ENCODE results near the gene PID1.

The PID1 gene

DNA sequence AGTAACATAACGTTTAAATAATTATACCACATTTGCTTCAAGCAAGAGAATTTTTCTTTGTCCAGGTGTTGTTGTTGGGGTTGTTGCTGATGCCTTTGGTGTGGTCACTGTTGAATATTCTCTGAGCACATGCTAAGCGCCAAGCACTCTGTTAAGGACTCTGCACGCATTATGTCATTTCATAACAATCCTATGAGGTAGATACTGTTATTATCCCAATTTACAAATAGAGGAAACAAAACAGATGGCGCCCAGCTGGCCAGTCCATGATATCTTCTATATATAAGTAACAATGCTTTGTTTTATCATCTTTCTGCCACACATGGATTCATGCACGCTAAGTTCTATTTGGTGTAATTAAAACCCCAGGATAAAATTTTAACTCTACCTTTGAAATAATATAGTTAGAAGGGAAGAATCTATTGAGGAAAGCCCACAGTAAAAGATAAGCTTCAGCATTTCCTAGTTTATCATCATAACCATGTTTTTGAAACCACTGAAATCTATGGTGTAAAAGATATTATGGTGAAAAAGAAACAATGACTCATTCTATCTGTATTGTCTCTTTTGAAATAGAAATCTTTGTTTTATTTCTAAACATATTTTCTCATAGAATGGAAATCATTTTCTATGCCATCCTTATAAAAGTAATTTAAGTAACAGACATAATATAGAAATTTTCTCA is 199.7 kb downstream of the PID1 start:
- no peak for DNase-seq (ENCODE audit: low read depth)

DNA sequence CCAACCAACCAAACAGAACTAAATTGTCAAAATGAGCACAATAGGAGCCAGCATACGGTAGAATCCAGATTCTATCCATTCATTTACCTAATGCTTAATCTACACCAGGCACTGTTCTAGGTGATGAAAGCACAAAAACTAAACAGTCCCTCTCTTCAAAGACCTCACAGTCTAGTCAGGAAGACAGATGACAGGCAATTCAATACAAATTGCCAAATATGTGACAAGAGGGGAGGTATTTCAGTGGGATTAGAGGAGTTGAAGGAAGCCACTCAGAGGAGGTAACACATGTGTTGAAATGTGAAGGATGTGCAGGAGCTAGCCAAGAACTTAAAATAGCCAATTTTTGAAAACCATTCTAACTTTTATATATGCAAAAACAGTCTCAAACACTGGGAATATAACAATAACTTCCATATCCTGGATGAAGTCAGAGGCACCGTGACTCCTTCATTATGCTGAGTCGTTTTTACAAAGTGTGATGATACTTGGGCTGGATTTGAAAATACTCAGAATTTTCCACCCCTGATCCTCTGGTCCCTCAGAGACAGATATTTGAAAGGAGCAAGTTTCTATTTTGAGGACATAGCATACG is 204.9 kb downstream of the PID1 start:
- DNase-seq (ENCODE audit: low read depth): no peak

GRCh38 chr2:229064749-229065148 is 206.3 kb downstream of the PID1 start:
- DNase-seq (ENCODE audit: low read depth): no peak

DNA sequence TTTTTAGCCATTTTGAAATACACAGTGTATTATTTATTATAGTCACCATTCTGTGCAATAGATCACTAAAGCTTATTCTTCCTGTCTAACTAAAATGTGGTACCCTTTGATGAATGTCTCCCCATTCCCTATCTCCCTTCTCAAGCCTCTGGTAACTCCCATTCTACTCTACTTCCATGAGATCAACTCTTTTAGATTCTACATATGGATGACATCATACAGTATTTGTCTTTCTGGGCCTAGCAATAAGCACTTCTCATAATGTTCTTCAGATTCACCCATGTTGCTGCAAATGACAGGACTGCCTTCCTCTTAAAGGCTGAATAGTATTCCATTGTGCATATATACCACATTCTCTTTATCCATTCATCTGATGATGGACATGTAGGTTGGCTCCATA is 210.9 kb downstream of the PID1 start:
- no peak for DNase-seq (ENCODE audit: low read depth)

GRCh38 chr2:229059331-229060033 is 211.6 kb downstream of the PID1 start:
- no peak for DNase-seq (ENCODE audit: low read depth)

- DNase-seq (ENCODE audit: low read depth): no peak
Observed at GRCh38 chr2:229057976-229058553, 213.0 kb downstream of the PID1 start.

GRCh38 chr2:229054311-229054710 is 216.8 kb downstream of the PID1 start:
- no peak for DNase-seq (ENCODE audit: low read depth)

DNA sequence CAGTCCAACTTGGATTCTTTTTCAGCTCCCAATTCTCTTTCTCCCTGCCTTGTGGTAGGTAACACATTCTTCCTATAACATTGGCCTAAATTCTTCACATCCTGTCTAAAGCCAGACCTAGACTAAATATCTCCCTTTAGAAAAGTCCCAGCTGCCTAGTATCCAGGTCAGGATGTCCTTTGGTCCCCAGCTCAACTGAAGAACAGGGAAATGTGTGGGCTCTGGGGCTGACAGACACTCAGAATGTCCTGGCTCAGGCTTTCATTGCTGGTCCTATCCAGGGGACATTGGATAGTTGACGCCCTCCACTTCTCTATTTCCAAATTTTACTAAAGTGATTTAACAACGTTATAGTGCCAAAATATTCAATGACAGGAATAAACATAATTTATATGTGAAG is 219.3 kb downstream of the PID1 start:
- DNase-seq (ENCODE audit: low read depth): no peak

- DNase-seq (ENCODE audit: low read depth): no peak
Observed at GRCh38 chr2:229050133-229050532, 221.0 kb downstream of the PID1 start.

GRCh38 chr2:229048134-229048533 is 223.0 kb downstream of the PID1 start:
- no peak for DNase-seq (ENCODE audit: low read depth)

- DNase-seq (ENCODE audit: low read depth): no peak
Observed at GRCh38 chr2:229045671-229046070, 225.4 kb downstream of the PID1 start.

GRCh38 chr2:229044581-229044980 is 226.5 kb downstream of the PID1 start:
- DNase-seq (ENCODE audit: low read depth): no peak

DNA sequence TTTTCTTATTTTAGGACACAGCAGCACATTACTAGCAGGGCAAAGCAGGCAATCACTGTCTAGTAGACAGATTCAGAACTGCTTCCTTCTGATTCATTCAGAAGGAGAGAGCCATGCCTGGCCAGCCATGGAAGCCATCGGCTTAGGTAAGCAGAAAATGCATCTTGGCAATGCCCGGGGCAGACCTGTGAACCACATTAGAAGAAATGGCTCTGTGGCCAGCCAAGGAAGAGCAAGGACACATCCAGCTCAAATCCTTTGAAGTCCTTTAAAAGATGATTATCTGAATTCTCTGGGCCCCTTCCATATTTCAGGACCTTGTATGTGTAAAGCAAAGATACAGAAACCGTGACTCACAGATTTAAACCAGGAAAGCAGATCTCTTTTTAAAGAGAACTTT is 227.4 kb downstream of the PID1 start:
- no peak for DNase-seq (ENCODE audit: low read depth)

DNA sequence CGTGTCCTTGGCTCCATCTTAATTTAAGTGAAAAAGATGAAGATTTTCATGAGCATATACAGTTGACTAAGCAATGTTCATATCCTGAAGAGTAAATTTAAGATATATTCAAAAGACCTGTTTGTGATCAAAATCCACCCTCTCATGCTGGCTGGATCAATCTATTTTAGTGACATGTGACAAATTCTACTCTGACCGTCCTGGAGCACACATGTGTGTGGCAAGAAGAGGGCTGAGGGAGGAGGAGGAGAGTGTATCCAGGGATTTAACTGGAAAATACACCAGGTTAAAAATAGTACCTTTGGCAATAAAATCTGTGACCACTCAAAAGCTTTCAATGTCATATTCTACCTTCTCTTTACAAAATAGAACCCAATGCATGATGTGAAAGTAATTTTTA is 228.7 kb downstream of the PID1 start:
- no peak for DNase-seq (ENCODE audit: low read depth)

DNA sequence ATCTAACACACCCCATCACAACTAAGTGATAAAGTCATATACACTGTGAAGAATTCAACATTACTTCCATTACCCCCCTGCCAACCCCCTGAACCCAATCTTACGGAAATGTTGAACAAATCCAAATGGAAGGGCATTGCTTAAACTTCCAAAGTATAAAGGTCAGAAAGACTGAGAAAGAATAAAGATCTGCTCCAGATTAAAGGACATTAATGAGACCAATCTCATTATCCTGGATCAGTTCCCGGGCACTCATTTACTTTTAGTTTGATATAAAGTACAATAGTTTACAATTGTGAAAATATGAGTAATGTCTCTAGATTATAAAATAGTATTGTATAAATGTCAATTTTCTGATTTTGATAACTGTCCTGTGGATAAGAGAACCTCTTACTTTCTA is 229.4 kb downstream of the PID1 start:
- DNase-seq (ENCODE audit: low read depth): no peak

DNA sequence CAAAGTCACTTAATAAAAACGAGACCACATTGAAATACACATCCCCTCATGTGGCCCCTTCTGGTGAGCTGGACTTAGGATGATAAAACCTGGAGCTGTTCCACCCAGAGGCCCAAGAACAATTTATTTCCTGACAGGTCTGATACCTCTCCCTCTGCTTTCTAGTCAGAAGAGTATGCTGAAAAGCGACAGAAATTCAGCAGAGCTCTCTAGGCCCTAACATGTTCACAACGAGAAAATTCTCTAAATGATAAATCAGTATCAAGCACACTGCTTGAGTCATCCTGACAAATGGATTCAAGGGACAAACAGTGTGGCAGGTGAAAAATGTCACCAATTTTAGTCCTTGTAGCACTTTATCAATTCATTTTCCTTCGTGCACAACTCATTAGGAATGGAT is 233.5 kb downstream of the PID1 start:
- DNase-seq (ENCODE audit: low read depth): no peak

DNA sequence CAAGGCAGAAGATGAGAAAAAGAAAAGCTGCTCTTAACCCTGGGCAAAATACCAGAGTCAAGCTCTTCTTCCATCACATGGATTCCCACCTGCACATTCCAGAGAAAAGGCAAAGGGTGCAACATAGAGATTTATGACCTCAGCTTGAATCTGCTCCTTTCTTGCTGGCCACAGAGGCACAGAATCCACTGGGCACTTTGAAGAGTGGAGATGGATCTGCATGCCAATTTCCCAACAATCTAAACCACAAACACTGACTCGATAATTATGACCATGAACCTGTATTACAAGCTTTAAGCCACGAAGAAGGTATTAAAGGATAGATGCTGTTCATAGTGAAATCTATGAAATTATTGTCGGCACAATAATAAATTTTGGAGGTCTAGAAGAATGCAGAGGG is 237.3 kb downstream of the PID1 start:
- no peak for DNase-seq (ENCODE audit: low read depth)

- no peak for DNase-seq (ENCODE audit: low read depth)
Observed at GRCh38 chr2:229032608-229033234, 238.4 kb downstream of the PID1 start.

DNA sequence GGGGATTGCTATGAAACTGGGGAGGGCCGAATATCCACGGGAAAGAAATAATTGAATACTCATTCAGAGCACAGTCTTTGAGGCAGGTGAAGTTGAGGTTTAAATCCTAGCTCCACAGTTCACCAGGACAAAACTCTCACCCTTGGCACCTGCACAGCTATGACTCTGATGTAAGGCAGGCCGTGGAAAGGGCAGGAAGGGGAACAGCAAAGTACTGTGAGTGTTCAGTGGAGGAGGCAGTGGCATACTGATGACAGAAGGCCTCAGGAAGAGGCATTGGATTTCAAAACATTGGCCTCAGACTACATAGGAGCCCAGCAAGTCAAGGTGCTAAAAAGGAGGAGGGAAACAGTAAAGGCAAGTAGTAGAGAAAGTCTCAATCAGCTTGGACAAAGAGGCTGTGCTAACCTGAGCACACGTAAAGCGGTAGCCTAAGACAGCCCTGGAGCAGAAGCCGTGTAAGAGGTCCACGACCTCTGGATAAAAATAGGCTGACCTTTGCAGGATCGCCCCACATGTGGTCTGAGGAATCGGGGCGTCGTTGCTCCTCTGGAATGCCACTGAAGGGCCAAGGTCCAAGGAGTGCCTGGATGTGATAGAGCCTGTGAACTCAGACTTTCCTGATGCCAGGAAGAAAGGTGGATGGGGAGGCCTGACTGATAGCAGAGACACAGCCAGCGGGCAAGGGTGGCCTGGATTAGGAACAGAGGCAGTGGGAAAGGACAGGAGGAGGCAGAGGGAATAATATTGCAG is 243.6 kb downstream of the PID1 start:
- no peak for DNase-seq (ENCODE audit: low read depth)

- no peak for DNase-seq (ENCODE audit: low read depth)
Observed at GRCh38 chr2:229025653-229026052, 245.4 kb downstream of the PID1 start.

DNA sequence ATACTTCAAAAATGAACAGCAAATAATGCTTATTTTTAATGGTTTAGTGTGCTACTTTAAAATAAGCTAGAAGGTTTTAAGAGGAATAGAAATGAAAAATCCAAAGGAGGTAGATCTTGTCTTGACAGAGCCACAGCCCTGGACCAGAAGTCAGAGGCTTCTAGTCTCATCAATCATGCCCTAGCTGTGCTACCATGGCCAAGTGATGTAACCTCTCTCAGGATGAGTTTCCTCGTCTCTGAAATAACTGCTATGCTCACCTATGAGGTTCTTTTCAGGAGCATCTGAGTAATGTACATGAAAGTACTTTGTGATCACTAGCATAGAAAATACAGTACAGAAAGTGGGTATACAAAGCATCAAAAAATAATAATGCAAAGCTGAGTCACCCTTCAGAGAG is 248.4 kb downstream of the PID1 start:
- no peak for DNase-seq (ENCODE audit: low read depth)

DNA sequence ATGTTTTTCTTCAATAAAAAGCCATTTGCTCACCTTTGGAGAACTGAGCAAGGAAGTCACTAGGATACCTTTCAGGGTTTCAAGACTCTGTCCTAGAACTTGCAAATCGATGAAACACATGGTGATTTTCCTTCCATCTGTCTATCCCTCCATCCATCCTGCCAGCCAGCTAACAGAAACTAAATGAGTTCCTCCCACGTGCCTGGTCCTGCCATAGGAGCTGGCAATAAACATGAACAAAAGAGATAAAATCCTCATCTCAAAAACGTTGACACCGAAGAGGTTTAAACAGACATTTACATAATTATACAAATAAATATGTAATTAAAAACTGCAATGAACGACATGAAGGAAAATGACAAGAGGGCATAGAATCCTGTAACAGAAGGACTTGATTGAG is 249.0 kb downstream of the PID1 start:
- no peak for DNase-seq (ENCODE audit: low read depth)
